PC-9 (cell line): ENCODE measurements around the gene MSANTD1. TPM values are rescaled to one million over a fixed set of nuclear protein-coding genes. Genes with fewer than 3 reads are reported as not detected.

Experiments
- BruUV-seq: library from RNA; stranded (reverse); fragments of 400-500 nt; replicated peaks from 2 replicates; lab custom pipeline; 2021; lab: Mats Ljungman, UMichigan
- CTCF ChIA-PET: fragments of 300-600 bp; sonication (Branson Sonifier 250); formaldehyde crosslinking; loops from one replicate; lab custom pipeline; 2022; ENCODE audit warnings: antibody characterized with exemption; lab: Charles Lee
- POLR2A ChIA-PET: fragments of 300-600 bp; sonication (Branson Sonifier 250); formaldehyde crosslinking; loops from one replicate; lab custom pipeline; 2022; ENCODE audit warnings: antibody characterized with exemption; ENCODE audit not compliant: unreplicated experiment; lab: Charles Lee
- DNase-seq, 2 experiments: peaks; one replicate each; pipeline versions ENCODE4 v3.0.0 to v3.0.0-alpha.2; 2015 to 2022; ENCODE audit warnings: mixed read lengths in 1 of 2
- H2AFZ ChIP-seq: fragments of 200-600 bp; sonication (generic); 2 replicates; pipeline ENCODE4 v1.8.1; 2017; ENCODE audit warnings: antibody characterized with exemption
- H3F3A ChIP-seq: fragments of 200-600 bp; sonication (generic); 2 replicates; pipeline ENCODE4 v1.8.1; 2017; ENCODE audit warnings: antibody characterized with exemption, mild to moderate bottlenecking, low read depth; ENCODE audit not compliant: insufficient read depth
- H3K27ac ChIP-seq: fragments of 200-600 bp; sonication (generic); 2 replicates; pipeline ENCODE4 v1.6.1; 2016; ENCODE audit warnings: mixed run types
- H3K27me3 ChIP-seq: fragments of 200-600 bp; sonication (generic); 2 replicates; pipeline ENCODE4 v1.6.1; 2016; ENCODE audit warnings: low read depth, mixed run types; ENCODE audit not compliant: insufficient read depth
- H3K36me3 ChIP-seq: fragments of 200-600 bp; sonication (generic); 2 replicates; pipeline ENCODE4 v1.6.1; 2016; ENCODE audit warnings: low read depth, mixed run types
- H3K4me1 ChIP-seq: fragments of 200-600 bp; sonication (generic); replicated peaks from 2 replicates; pipeline ENCODE4 v1.6.1; 2016; ENCODE audit warnings: mixed run types; ENCODE audit not compliant: insufficient read depth
- H3K4me2 ChIP-seq: fragments of 200-600 bp; sonication (generic); 2 replicates; pipeline ENCODE4 v1.6.1; 2017; ENCODE audit warnings: mixed run types
- H3K4me3 ChIP-seq: fragments of 200-600 bp; sonication (generic); 2 replicates; pipeline ENCODE4 v1.6.1; 2016; ENCODE audit warnings: mixed run types
- H3K79me2 ChIP-seq: fragments of 200-600 bp; sonication (generic); 2 replicates; pipeline ENCODE4 v1.6.1; 2017; ENCODE audit warnings: low read depth, mixed run types
- H3K9me2 ChIP-seq: fragments of 200-600 bp; sonication (generic); 2 replicates; pipeline ENCODE4 v1.8.1; 2017; ENCODE audit warnings: mild to moderate bottlenecking; ENCODE audit not compliant: insufficient read depth
- H3K9me3 ChIP-seq: fragments of 200-600 bp; sonication (generic); 2 replicates; pipeline ENCODE4 v1.8.1; 2016; ENCODE audit warnings: low read depth; ENCODE audit not compliant: insufficient read depth
- H4K20me1 ChIP-seq: fragments of 200-600 bp; sonication (generic); 2 replicates; pipeline ENCODE4 v1.8.1; 2017; ENCODE audit not compliant: insufficient read depth
- CTCF ChIP-seq: fragments of 200-600 bp; sonication (generic); conservative IDR thresholded peaks from 2 replicates; pipeline ENCODE4 v1.6.1; 2017; ENCODE audit warnings: mixed run types, antibody characterized with exemption, mild to moderate bottlenecking, moderate library complexity
- EZH2 ChIP-seq: fragments of 200-600 bp; sonication (generic); IDR thresholded peaks from 2 replicates; pipeline ENCODE4 v1.8.0; 2017; ENCODE audit warnings: antibody characterized with exemption, low read depth
- intact Hi-C: fragments of 100-400 bp; cut with micrococcal nuclease; formaldehyde crosslinking; loops from one replicate; pipeline ENCODE4 v1.10.0; 2022; ENCODE audit not compliant: unreplicated experiment
- total RNA-seq: library from RNA; stranded (reverse); gene quantifications from 2 replicates; pipeline ENCODE4 v1.2.3, GENCODE V29; 2021

The MSANTD1 gene
- total RNA-seq, 1 experiment from 2014 or later: 3.1 TPM

DNA sequence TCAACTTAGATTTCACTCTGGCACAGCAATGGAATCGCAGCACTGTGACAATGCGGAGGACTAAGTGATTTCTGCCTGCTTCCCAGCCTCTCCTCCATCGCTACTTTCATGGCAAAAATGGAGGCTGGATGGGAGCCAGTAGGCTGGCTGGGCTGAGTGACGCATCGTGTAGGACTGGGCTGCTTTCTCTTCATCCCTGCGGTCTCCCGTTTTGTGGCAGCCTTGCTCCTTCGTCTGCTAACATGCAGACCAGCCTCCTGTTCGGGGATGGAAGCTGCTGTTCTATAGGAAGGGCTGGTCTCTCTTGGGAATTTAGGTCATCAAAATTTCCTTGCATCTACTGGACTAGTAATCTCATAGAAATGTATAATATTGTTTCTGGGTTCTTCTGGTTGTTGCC, 28.0 kb downstream of the MSANTD1 start:
- no peaks in the 10 kb centered on the region for H3K79me2 ChIP-seq
- H3K9me3 ChIP-seq: no peaks in the 10 kb centered on the region; the same call in 1 of the 2 replicates
- no peak overlapping the region for H2AFZ ChIP-seq
- ChIA-PET CTCF (interaction anchor here (0.6 kb wide), 1 partner anchor 569 kb away, joined by 13 read pairs; no protein-coding TSS in a partner anchor), POLR2A (no interaction called here)
- intact Hi-C loops: no loop called here
- no peak overlapping the region for H3K27ac ChIP-seq
- TF ChIP-seq CTCF (no peak), EZH2 (no peak)
- no peaks in the 10 kb centered on the region for H3K9me2 ChIP-seq
- no peaks in the 10 kb centered on the region for H3K27me3 ChIP-seq
- DNase-seq: no peak
- no peak overlapping the region for H3K4me3 ChIP-seq
- H3F3A ChIP-seq: no peaks in the 10 kb centered on the region
- no peaks in the 10 kb centered on the region for H3K36me3 ChIP-seq
- no peaks in the 10 kb centered on the region for H3K4me1 ChIP-seq
- no peak overlapping the region for H3K4me2 ChIP-seq
- no peaks in the 10 kb centered on the region for H4K20me1 ChIP-seq
- no TSS peak for BruUV-seq

DNA sequence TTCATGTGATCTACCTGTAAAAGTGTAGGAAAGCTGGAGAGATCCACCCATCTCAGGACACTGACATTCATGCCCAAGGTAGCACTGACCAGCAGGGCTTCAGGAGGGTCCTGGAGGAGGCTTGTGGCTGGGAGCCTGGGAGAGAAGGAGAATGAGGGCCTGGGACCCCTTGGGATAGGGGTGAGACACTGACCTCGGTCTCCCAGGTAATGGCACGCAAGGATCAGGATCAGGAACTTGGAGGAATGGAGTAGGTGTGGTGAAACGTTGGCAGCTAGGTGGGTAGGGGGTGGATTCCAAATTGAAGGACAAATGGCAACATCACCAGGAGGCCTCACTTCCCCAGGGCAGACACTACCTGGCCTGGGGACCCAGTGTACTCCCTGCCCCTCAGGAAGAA, 31.5 kb downstream of the MSANTD1 start:
- no TSS peak for BruUV-seq
- no peak for TF ChIP-seq CTCF
- TF ChIP-seq EZH2: no peak
- H3K9me3 ChIP-seq: no peaks in the 10 kb centered on the region; the same call in 1 of the 2 replicates

GRCh38 chr4:3283483-3283882, 34.5 kb downstream of the MSANTD1 start:
- no peak overlapping the region for H2AFZ ChIP-seq
- no peaks in the 10 kb centered on the region; the same call in 1 of the 2 replicates for H3K9me3 ChIP-seq
- POLR2A ChIA-PET: no interaction called here
- CTCF ChIA-PET: no interaction called here
- H3K9me2 ChIP-seq: no peaks in the 10 kb centered on the region
- TF ChIP-seq EZH2 (no peak), CTCF (no peak)
- H3F3A ChIP-seq: 0 out of 2 replicates have a peak, but pooled peaks cover 5% of the 10 kb centered on the region
- no peaks in the 10 kb centered on the region for H3K36me3 ChIP-seq
- H3K27me3 ChIP-seq: no peaks in the 10 kb centered on the region
- H3K4me2 ChIP-seq: no peak overlapping the region
- intact Hi-C loops: no loop called here
- peaks cover 19% of the 10 kb centered on the region for H3K4me1 ChIP-seq
- no peak overlapping the region for H3K27ac ChIP-seq
- no peaks in the 10 kb centered on the region for H3K79me2 ChIP-seq
- no TSS peak for BruUV-seq
- H3K4me3 ChIP-seq: no peak overlapping the region
- H4K20me1 ChIP-seq: no peaks in the 10 kb centered on the region
- no peak for DNase-seq

More for the DNA sequence above, 31.5 kb downstream of the MSANTD1 start:
- Histone ChIP-seq H3F3A (no peaks in the 10 kb centered on the region), H3K4me2 (no peak overlapping the region), H3K4me1 (0 out of 2 replicates have a peak, but pooled peaks cover 4% of the 10 kb centered on the region), H3K36me3 (no peaks in the 10 kb centered on the region), H3K27me3 (no peaks in the 10 kb centered on the region), H3K79me2 (no peaks in the 10 kb centered on the region), H2AFZ (no peak overlapping the region), H3K9me2 (no peaks in the 10 kb centered on the region), H3K27ac (no peak overlapping the region), H3K4me3 (no peak overlapping the region), H4K20me1 (no peaks in the 10 kb centered on the region)
- DNase-seq: no peak
- CTCF ChIA-PET: no interaction called here
- intact Hi-C loops: no loop called here
- POLR2A ChIA-PET: no interaction called here
